NCI-H524 treated with DMSO at 0.1 percent for 48 hours (cell line): ENCODE data around the gene PRKG1.

Source experiments
- DNase-seq: peaks from one replicate; lab custom pipeline; 2025; lab: John Stamatoyannopoulos, UW

PRKG1 gene

DNA sequence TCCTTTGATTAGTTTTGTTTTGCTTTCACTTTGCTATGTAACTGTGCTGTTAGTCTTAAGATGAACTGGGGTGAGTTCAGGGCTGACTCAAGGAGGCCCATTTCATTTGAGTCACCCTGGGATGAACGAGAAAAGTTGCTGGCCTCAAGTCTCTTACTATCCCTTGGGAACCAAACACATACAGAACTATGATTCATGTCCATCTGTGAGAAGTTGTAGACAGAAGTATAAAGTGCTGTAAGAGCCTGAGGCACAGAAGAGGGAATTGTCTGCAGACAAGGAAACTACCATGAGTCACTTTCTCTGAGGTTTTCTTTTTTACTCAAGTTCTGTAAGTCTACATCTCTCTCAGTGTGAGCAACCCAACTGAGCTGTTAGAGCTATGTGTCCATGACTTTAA lies 805.0 kb downstream of the PRKG1 start:
- no peak for DNase-seq

DNA sequence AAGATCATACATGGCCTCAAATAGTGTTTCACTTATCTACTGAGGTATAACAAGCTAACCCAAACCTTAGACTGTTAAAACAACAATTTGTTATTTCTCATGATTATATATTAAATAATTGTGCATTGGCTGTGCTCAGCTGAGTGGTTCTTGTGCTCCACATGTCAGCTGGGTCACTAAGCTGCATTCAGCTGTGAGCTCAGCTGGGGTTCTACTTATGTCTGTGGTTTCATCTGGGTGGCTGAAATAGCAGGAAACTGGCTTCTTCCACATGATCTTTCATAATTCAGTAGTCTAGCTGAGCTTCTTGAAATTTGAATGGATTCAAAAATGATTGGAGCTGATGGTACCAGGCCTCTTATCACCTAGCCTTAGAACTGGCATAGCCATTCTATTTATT lies 806.9 kb downstream of the PRKG1 start:
- no peak for DNase-seq

DNA sequence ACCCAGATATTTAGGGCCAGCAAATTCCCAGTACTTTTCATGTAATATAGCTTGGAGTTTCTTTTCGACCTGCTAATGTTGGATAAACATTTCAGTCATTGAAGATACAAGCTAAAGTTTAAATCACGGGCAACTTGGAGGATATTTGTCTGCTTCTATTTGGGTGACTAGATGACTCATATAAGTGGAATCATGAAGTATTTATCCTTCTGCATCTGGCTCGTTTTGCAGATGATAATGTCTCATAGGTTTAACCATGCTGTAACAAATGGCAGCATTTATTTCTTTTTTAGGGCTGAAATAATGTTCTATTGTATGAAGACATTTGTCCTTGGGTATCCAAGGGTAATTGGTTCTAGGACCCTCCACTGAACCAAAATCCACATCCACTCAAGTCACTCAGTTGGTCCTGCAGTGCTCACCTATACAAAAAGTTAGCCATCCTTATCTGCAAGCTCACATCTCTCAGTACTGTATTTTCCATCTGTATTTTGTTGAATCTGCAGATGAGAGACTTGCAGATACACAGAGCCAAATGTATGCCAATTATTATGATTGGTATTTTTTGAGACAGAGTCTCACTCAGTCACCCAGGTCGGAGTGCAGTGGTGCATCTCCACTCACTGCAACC lies 812.3 kb downstream of the PRKG1 start:
- no peak for DNase-seq

DNA sequence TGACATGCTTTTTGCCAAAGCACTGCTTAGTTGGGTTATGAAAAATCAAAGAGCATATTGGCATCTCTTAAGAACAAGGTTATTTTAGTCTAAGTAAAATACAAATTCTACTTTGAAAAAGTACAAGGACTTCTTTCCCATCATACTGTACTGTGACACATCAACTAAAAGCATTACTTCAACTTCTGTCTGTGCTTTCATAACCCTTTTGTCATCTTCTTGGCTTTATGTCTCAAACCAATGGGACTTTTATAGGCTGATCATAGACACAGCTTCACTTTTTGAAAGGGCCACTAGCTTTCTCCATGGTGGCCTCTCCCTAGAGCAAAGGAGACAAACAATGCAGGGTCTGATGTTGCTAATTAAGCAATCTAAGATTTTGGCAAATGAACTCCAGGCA lies 814.0 kb downstream of the PRKG1 start:
- no peak for DNase-seq

DNA sequence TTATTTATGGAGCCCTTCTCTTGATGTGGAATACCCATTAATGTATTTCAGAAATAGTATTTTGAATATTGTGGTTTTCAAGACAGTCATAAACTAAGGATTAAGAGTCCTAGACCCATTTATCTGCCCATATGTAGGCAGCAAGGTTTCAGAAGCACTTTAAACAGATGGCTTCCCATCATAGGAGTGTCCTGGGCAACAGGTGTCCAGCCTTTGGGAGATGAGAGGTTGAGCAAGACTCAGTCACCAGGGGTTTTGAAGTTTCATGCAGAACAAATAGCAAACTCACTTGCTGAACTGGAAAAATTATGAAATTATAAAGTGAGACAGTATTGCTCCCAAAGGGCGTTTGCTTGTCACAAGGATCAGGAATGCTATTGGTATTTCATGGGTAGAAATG lies 818.0 kb downstream of the PRKG1 start:
- DNase-seq, result no peak

DNA sequence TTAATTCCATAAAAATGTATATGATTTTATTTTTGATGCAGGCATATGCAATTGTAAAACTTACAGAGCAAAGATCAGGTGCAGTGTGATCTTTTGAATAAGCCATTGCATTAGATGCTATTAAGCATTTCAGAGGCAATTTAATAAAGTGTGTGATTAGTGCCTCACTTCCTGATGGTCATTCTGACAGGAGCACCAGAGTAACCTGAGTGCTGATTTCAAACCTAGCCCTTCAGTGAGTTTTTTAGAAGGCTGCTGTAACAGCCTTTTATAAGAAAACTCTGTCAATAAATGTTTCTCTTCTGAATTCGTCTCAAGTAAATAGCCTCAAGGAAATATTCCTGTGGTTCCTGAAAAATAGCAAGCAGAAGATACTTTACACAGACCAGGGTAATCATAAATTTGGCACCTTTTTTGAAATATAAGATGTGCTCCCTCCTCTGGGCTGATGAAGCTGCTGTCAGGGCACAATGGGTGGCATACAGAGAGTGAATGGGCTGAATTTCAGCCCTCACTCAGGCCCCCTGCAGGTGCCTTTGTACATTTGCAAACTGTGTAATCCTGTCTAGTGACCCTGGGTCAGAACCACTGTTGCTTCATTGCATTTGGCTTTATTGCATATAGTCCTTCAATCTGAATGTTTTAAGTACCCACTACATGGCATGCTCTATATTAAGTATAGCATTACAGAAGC lies 818.8 kb downstream of the PRKG1 start:
- no peak for DNase-seq

DNA sequence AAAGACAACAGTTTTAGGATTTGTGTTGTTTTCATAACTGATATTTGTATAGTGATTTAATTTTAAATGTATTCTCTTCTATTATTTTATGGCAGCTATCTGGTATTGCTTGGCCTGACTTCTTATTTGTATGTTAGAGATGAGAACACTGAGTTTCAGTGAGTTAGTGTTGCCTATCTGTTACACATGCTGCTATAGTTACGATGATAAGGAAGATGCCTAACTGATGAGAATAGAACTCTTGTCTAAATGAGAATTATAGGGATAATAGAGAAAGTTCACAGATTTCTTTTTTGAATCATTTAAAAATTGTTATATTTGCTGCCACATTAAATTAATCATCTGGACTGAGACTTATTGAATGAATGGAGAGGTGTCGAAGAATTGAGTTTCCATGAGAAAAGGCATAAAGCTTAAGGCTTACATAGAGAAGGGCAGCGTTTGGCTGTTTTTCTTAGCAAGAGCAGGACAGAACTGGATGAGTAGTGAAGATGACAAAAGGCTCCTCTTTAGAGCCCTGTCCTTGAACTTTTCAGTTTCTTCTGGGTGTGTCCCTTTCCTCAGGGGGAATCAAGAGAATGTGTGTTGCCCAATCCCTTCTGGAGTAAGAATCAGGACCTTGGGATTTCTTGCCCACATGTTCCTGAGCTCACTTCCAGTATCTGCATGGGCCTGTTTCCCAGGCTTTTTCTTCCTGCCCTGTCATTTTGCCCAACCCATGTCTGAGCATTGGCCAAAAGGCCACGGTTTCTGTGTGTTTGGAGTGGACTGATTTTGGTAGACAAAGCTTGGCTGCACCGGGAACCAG lies 820.7 kb downstream of the PRKG1 start:
- no peak for DNase-seq

DNA sequence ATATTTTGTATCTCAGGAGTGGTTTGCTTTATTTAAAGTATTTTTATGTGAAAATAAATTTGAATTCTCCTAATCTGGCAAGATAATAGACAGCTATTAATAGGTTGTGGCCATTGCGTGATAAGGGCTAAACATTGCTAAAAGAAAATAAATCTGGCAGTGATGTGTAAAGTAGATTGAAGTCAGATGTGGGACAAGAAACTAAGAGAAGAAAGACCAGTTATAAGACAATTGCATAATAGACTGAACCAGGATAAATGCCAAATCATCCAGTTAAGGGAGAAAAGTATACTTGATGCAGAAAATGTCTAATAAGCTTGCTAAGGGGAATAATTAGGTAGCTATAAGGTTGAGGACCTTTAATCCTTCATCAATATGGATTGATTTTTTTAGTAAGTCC lies 822.6 kb downstream of the PRKG1 start:
- no peak for DNase-seq

DNA sequence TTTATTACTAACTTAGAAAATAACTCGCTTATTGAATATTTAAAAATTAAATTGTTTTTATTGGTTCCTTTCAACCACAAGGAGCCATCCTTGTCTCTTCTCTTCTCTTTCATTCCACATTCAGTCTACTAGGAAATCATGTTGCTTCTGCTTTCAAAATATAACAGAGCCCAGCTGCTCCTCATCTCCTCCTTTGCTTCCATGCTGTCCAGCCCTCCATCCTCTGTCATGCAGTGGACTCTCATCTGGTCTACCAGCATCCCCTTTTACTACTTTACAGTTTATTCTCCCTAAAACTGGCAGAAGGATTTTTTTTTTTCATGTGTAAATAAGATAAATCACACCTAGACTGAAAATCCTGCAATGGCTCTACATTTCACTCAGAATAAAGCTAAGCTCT lies 823.3 kb downstream of the PRKG1 start:
- no peak for DNase-seq

DNA sequence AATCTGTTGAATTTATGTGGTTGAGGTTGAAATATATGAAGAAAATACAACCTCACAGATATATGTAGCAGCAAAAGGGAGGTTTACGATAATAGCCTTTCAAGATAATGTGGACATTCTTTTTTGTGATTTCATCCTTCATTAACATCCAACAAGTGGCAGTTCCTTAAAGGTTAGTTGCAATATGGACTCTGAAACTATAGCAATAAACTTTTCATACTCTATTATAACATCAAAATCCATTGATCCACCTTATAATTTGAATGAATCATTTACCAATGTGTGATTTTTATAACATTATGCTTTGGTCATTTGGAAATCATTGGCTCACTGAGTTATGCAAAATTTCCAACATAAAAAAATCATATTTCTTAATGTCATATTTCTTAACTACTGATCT lies 825.9 kb downstream of the PRKG1 start:
- no peak for DNase-seq

DNA sequence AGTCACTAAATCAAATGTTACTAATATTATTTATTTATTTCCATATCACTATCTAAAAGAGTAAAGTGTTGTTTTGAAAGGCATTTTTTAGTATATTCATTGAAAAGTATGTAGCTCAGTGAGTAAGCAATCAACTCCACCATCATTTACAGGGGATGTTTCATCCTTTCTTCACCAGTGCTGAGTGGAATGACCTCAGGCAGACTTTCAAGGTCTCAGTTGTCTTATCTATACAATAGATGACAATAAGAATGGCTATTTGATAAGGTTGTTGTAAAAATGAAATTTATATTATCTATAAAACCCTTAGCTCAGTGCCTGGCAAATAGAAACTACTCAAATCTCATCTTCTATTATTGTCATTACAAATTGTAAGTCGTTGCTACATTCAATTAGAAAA lies 829.4 kb downstream of the PRKG1 start:
- no peak for DNase-seq

DNA sequence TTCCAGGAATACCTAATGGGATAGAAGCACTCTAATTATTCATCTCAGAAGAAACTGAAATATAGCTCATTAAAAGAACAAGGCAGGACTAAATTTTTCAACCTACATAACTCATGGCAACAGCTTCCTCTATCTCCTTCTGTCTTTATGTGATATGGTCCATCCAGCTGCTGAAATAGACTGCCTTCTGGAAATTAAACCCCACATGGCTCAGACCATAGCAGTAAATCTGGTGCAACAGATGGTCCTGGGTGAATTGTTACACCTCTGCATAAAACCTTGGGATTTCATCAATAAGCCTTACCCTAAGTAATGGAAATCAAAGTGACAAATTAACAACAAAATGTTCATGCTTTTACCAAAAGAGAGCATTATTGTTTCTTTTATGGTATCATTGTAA lies 830.7 kb downstream of the PRKG1 start:
- DNase-seq, result peak; percentile 11

DNA sequence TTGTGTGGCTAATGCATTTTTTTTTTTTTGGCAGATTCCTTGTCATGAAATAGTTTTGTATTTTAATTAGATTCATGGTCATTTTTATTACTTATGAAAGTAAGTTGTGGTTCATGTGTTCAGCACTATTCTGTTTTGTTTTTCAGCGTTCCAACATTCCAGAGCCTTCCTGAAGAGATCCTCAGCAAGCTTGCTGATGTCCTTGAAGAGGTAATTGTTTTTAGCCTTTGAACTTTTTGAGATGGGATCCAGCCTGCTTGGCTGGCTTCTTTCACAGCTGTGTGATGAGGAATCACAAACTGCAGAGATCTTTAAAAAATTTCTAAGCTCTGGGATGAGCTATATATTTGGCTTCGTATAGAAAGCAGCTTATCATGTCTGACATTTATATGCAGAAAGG lies 833.1 kb downstream of the PRKG1 start:
- no peak for DNase-seq

DNA sequence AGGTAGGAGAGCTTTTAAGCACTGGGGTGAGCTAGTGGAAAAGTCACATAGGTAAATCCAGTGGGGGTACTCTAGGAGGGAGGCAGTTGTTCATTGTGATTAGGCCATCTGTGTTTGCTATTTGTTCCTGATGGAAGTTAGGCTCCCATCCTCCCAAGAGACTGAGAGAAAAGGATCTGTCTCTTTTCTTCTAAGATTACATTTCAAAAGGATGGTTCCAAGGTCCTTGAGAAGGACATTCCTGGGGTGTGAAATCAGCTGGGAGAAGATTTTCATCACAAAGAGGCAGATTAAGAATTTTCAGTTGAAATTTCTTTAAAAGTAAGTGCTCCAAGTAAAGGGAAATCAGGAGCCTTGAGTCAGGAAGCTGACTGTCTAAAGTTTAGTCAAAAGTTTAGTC lies 835.9 kb downstream of the PRKG1 start:
- DNase-seq, result no peak

DNA sequence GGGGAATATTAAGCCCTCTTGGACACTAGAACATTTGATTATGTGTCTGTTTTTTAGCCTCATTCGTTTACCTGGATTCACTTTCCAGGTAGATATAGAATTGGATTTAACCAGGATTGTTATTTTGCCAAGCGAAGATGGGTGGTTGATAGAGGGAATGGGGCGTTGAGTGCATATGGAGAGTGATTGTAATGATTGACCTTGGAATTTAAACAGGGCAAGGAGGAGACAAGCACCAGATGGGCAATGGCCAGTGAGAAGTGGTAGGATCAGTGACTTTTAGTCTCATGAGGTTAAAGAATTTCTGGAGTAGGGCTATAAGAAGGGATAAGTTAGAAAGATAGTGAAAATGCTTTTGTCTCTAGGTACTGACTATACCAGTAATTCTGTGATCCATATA lies 836.3 kb downstream of the PRKG1 start:
- DNase-seq, result no peak

DNA sequence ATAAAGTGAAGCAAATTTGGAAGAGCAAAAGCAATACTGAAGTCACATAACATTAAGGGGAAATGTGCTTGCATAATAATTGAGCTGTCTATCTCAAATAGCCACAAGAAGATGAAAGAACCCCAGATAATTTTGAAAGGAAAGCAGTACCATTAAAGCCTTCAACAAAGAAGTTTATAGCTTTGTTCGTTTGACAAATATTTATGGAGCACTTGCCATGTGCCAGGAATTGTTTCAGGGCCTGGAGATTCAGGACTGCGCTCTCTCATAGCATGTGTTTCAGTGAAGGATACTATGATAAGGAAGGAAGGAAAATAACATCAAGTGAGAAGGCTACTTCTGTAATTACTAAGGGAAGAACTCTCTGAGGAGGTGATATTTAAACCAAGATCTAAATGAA lies 837.4 kb downstream of the PRKG1 start:
- no peak for DNase-seq

DNA sequence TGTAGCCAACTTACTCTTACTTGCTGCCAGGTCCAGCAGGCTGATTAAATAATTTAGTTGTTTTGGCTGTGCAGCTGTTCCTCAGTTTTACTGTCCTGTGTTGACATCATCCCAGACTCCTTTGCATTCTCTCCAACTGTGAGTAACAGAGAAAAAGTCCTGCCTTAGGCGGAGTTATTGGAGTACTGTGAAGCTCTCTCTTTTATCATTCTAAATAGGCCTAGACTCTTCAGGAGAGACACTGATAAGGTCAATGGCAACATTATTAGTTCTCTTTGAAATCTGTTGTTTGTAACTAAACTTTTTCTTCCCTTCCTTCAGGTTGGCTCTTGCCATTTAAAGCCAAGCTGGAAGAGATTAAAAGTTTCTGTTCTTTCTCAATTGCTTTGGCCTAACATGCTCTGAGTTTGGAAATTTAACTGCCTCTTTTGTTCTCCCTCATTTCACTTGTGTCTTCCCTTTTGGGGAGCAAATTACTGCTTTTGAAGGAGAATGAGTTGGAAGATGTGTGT lies 840.8 kb downstream of the PRKG1 start:
- DNase-seq, result no peak

DNA sequence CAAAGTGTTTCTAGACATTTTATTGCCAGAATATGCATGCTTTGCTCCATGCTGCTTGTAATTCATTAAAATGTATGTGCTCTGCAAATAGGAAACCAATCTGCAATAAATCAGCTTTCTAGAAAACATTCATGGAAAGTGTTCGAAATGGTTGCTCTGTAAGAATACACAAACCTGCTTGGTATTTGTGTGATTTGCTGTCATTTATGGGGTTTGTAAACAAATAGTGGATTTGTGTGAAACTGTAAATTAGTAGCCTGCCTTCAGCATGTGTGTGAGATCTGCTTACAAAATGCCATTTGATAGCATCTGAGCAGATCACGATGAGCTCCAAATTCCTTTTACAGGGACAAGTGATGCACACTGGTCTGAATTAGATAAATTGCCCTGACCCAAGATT lies 844.2 kb downstream of the PRKG1 start:
- DNase-seq, result no peak

DNA sequence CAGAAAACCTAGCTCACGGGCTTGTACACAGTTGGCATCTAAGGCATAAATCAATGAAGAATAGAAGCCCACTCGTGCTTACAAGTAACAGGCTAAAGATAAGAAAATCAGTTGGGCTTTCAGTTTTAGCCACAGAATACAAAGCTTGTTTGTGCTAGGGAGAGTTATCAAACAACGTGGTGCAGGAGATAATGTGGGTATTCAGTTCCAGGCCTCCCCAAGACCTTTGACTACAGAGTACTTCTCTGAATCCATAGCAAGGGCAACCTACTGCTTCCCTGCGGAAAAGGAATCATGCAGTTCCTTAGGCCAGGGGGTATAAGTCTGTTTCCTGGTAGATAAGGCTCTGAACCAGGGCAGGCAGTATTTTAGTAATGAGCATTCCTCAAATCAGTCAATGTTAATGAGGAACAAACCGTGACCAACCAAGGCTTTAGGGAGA lies 844.6 kb downstream of the PRKG1 start:
- DNase-seq, result no peak

DNA sequence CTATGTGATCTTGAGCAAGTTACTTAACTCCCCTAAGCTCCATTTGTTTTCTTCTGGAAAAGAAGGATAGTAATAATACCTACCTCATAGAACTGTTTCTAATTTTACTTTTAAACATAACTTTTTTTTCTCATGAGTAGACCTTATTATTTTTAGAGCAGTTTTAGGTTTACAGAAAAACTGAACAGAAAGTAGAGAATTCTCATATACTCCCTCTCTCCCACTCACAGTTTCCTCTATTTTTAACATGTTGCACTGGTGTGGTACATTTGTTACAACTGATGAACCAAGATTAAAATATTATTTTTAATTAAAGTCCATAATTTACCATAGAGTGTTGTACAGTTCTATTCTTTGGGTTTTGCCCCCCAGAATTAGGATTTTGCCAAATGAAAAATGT lies 846.4 kb downstream of the PRKG1 start:
- DNase-seq, result no peak

DNA sequence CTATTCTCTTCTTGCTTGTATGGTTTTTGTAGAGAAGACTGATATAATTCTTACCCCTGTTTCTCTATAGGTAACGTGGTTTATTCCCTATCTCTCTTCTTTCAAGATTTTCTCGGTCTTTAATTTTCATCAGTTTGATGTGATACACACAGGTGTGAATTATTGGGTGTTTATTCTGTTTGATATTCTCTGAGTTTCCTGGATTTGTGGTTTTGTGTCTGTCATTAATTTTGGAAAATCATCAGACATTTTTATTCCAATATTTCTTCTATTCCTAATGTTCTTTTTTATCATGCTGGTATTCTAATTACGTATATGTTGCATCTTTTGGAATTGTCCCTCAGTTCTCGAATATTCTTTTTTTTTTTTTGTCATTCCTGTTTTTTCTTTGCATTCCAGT lies 850.1 kb downstream of the PRKG1 start:
- DNase-seq, result no peak

DNA sequence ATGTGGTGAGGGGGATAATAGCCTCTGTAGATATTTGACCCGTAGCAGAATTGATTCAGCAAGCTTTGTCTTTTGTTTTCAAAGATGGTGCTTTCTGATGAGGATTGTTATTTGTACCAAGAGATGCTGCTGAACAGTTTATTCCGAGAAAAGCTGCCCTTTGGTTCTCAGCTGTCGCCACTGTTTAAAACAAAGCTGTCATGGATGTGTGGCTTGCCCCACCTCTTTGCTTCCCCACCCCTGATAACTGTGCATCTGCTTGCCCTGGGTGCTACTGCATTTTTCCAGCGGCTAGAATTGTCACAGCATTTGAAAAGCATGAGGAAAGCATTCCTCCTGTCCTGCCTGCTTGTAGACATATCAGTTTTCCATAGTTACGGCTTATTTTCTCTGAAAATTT lies 852.0 kb downstream of the PRKG1 start:
- DNase-seq, result no peak

DNA sequence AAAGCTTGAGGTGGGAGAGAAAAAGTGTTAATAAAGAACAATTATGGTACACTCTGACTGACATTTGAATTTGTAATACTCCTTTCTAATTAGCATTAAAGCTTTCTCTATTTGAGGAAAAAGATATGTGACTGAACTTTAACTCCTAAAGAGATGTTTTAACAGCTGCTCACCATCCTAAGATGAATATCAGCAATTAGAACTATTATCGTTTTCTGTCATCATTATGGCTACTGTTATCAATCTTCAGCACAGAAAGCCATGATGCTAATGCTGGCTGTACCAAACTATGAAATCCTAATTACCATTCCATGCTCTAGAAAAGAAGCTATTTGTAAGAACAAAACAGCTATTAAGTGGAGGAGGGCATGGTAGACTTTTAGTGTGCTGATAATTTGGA lies 853.9 kb downstream of the PRKG1 start:
- no peak for DNase-seq
